IMR-90 (cell line): Measurements from ENCODE around the gene CCDC51.

Experiments used
- CTCF ChIP-seq: conservative IDR thresholded peaks from 2 replicates; pipeline ENCODE4 v1.5.1; 2012; ENCODE audit warnings: mild to moderate bottlenecking, low read depth, low read length, improper control_type of control experiment
- MAFK ChIP-seq: IDR thresholded peaks from 2 replicates; pipeline ENCODE4 v1.6.1; 2012; ENCODE audit warnings: low read depth, low read length, improper control_type of control experiment
- MAZ ChIP-seq: IDR thresholded peaks from 2 replicates; pipeline ENCODE4 v1.6.1; 2012; ENCODE audit warnings: low read depth, mild to moderate bottlenecking, low read length, improper control_type of control experiment, moderate library complexity, borderline replicate concordance
- MXI1 ChIP-seq: IDR thresholded peaks from 2 replicates; pipeline ENCODE4 v1.6.1; 2012; ENCODE audit warnings: low read depth, mild to moderate bottlenecking, low read length, moderate library complexity, borderline replicate concordance
- POLR2A ChIP-seq: IDR thresholded peaks from 2 replicates; pipeline ENCODE4 v1.6.1; 2012; ENCODE audit warnings: mild to moderate bottlenecking, low read depth, low read length
- USF2 ChIP-seq: fragments of 150-350 bp; IDR thresholded peaks from 2 replicates; pipeline ENCODE4 v1.6.1; 2017; ENCODE audit warnings: mild to moderate bottlenecking, antibody characterized with exemption, low read length, low read depth

GRCh38 chr3:48465237-48465530, 25.3 kb upstream of the CCDC51 start:
- TF ChIP-seq MAZ (no peak), MAFK (no peak), CTCF (no peak), MXI1 (no peak), POLR2A (no peak), USF2 (no peak)
